ENCODE data around the gene ZGPAT.

Gene ZGPAT

GRCh38 chr20:63661959-63662812, 45.7 kb upstream of the ZGPAT start:
- no peak for TF ChIP-seq CTCF (IDR thresholded peaks at IDR 0.05; ENCODE audit: low read depth, low read length)
- TF ChIP-seq POLR2A (IDR thresholded peaks at IDR 0.05; ENCODE audit: extremely low read depth, insufficient read length), result no peak
- no peak for TF ChIP-seq MAX (IDR thresholded peaks at IDR 0.05; ENCODE audit: low read depth, low read length)
- no peak for TF ChIP-seq MYC (IDR thresholded peaks at IDR 0.05; ENCODE audit: low read depth, low read length)
- H3K4me3 ChIP-seq (ENCODE audit: low read depth, low read length), result no peak overlapping the region
- no peak for DNase-seq (ENCODE audit: low read depth)

- no peak for DNase-seq (ENCODE audit: low read depth)
- no peak overlapping the region for H3K4me3 ChIP-seq (ENCODE audit: low read depth, low read length)
- TF ChIP-seq MAX (IDR thresholded peaks at IDR 0.05; ENCODE audit: low read depth, low read length), result no peak
- no peak for TF ChIP-seq POLR2A (IDR thresholded peaks at IDR 0.05; ENCODE audit: extremely low read depth, insufficient read length)
- TF ChIP-seq MYC (IDR thresholded peaks at IDR 0.05; ENCODE audit: low read depth, low read length), result no peak
- no peak for TF ChIP-seq CTCF (IDR thresholded peaks at IDR 0.05; ENCODE audit: low read depth, low read length)
These were observed 45.0 kb upstream of the ZGPAT start for GRCh38 chr20:63662813-63663189.

- TF ChIP-seq CTCF (IDR thresholded peaks at IDR 0.05; ENCODE audit: low read depth, low read length) (no peak), MAX (IDR thresholded peaks at IDR 0.05; ENCODE audit: low read depth, low read length) (no peak), MYC (IDR thresholded peaks at IDR 0.05; ENCODE audit: low read depth, low read length) (no peak), POLR2A (IDR thresholded peaks at IDR 0.05; ENCODE audit: extremely low read depth, insufficient read length) (no peak)
- no peak for DNase-seq (ENCODE audit: low read depth)
- no peak overlapping the region for H3K4me3 ChIP-seq (ENCODE audit: low read depth, low read length)
These were observed 44.3 kb upstream of the ZGPAT start for GRCh38 chr20:63663332-63664066.

GRCh38 chr20:63664143-63664851, 43.5 kb upstream of the ZGPAT start:
- TF ChIP-seq MYC (IDR thresholded peaks at IDR 0.05; ENCODE audit: low read depth, low read length) (no peak), MAX (IDR thresholded peaks at IDR 0.05; ENCODE audit: low read depth, low read length) (no peak), CTCF (IDR thresholded peaks at IDR 0.05; ENCODE audit: low read depth, low read length) (no peak), POLR2A (IDR thresholded peaks at IDR 0.05; ENCODE audit: extremely low read depth, insufficient read length) (no peak)
- no peak for DNase-seq (ENCODE audit: low read depth)
- H3K4me3 ChIP-seq (ENCODE audit: low read depth, low read length), result no peak overlapping the region

GRCh38 chr20:63664861-63665594, 42.8 kb upstream of the ZGPAT start:
- no peak overlapping the region for H3K4me3 ChIP-seq (ENCODE audit: low read depth, low read length)

More at GRCh38 chr20:63664861-63665594, 42.8 kb upstream of the ZGPAT start:
- TF ChIP-seq CTCF (IDR thresholded peaks at IDR 0.05; ENCODE audit: low read depth, low read length) (no peak), MAX (IDR thresholded peaks at IDR 0.05; ENCODE audit: low read depth, low read length) (no peak)
- DNase-seq (ENCODE audit: low read depth), result no peak
